ENCODE measurements around the gene IGSF9B. TPM values are rescaled to one million over a fixed set of nuclear protein-coding genes. Genes with fewer than 3 reads are reported as not detected.

Gene IGSF9B
- total and polyA plus RNA-seq, 9 of the 15 experiments (the other 6 are each of a cell fraction or from before 2014, with no cell fraction given), result 0.09 TPM; not detected in 8

- TF ChIP-seq ZBTB11 (CRISPR knock-in tag; IDR thresholded peaks at IDR 0.05) (no peak), ZNF444 (CRISPR knock-in tag; IDR thresholded peaks at IDR 0.05) (no peak), RFX5 (IDR thresholded peaks at IDR 0.05; ENCODE audit: low read depth, low read length) (no peak), SLC30A9 (CRISPR knock-in tag; IDR thresholded peaks at IDR 0.05) (no peak), THRAP3 (IDR thresholded peaks at IDR 0.05; ENCODE audit: borderline replicate concordance) (no peak), E2F5 (CRISPR knock-in tag; IDR thresholded peaks at IDR 0.05) (no peak)
Measured at GRCh38 chr11:133892126-133892525, 64.6 kb downstream of the IGSF9B start (continued).

- intact Hi-C loops (cut with micrococcal nuclease), result no loop called here
- no peak overlapping the region for H3K4me3 ChIP-seq
- ATAC-seq, result no peak
- BruUV-seq (replicated peaks), result no TSS peak
- H3K4me1 ChIP-seq (replicated peaks in 1 of 2; ENCODE audit: control insufficient read depth in 2 of 2, insufficient read depth in 2 of 2, low read length in 2 of 2), result no peaks in the 10 kb centered on the region
- WGBS (ENCODE audit: insufficient coverage, low coverage, missing lambda C conversion rate), result 5% methylated on average over 3 of the region's 3 CpGs
- DNase-seq (ENCODE audit: extremely low read depth in 1 of 4, low spot score in 3 of 4), result no peak
- ChIA-PET POLR2A (no interaction called here), CTCF (ENCODE audit: low intra/inter-chr PET ratio) (no interaction called here)
- no peaks in the 10 kb centered on the region for H3K36me3 ChIP-seq (ENCODE audit: control insufficient read depth, insufficient read depth, low read length)
- no peak for FAIRE-seq
- H3K9me1 ChIP-seq (ENCODE audit: control insufficient read depth, insufficient read depth, low read length), result no peaks in the 10 kb centered on the region
- H3K27me3 ChIP-seq (ENCODE audit: control insufficient read depth in 2 of 2, insufficient read depth in 2 of 2, low read length in 2 of 2), result no peaks in the 10 kb centered on the region; a peak in 1 of 5 replicates
- no peak overlapping the region for H3K9ac ChIP-seq (ENCODE audit: insufficient read depth in 1 of 2, low read depth in 2 of 2, low read length in 2 of 2)
- H4K20me1 ChIP-seq (replicated peaks; ENCODE audit: control insufficient read depth, insufficient read depth, low read length), result no peaks in the 10 kb centered on the region
- no peak overlapping the region for H3K4me2 ChIP-seq (ENCODE audit: insufficient read depth, low read length)
- in situ Hi-C loops (cut with MboI), result no loop called here
- no peak overlapping the region for H3K27ac ChIP-seq (ENCODE audit: extremely low read depth, low read depth, low read length)
- H3K79me2 ChIP-seq (ENCODE audit: control insufficient read depth, insufficient read depth, low read length), result no peaks in the 10 kb centered on the region
- H3K9me3 ChIP-seq (replicated peaks; ENCODE audit: control insufficient read depth, insufficient read depth, low read depth, low read length), result no peaks in the 10 kb centered on the region
- TF ChIP-seq RNF219 (CRISPR knock-in tag; IDR thresholded peaks at IDR 0.05) (no peak), RBFOX2 (IDR thresholded peaks at IDR 0.05; ENCODE audit: low read depth, low read length) (no peak), SIN3B (IDR thresholded peaks at IDR 0.05; ENCODE audit: low read depth) (no peak), MYBL2 (IDR thresholded peaks at IDR 0.05; ENCODE audit: low read depth) (no peak), MYBL2 (CRISPR knock-in tag; IDR thresholded peaks at IDR 0.05; ENCODE audit: borderline replicate concordance) (no peak)
- H2AFZ ChIP-seq (ENCODE audit: low read depth, low read length), result no peak overlapping the region
Measured at GRCh38 chr11:133889893-133890292, 66.9 kb downstream of the IGSF9B start.
